Upper lobe of left lung (tissue), 6 donors: Measurements from ENCODE around the gene ARHGDIG. TPM values are rescaled to one million over a fixed set of nuclear protein-coding genes. Genes with fewer than 3 reads are reported as not detected.
A peak's percentile ranks its signal among the peaks of the same experiment; 100 is the strongest.

Experiments
- ATAC-seq, 2 donors: fragments of 200-7000 bp; cut with Tn5 transposase; one replicate each; pipeline ENCODE4 v1.9.1; 2022; ENCODE audit warnings: mild to moderate bottlenecking in 2 of 2, moderate library complexity in 2 of 2; ENCODE audit not compliant: low FRiP score in 2 of 2
- DNase-seq, 2 donors: peaks; one replicate each; pipeline ENCODE4 v3.0.0-alpha.2; 2019 to 2020
- H3K27ac ChIP-seq, 4 donors: fragments of 200-600 bp; sonication (generic); one replicate each; pipeline ENCODE4 v1.5.1; 2016 to 2019
- H3K27me3 ChIP-seq, 4 donors: fragments of 200-600 bp; sonication (generic); one replicate each; pipeline ENCODE4 v1.5.1; 2017 to 2019
- H3K36me3 ChIP-seq, 4 donors: fragments of 200-600 bp; sonication (generic); one replicate each; pipeline ENCODE4 v1.5.1; 2016 to 2019
- H3K4me1 ChIP-seq, 4 donors: fragments of 200-600 bp; sonication (generic); one replicate each; pipeline ENCODE4 v1.5.1; 2018 to 2019
- H3K4me3 ChIP-seq, 4 donors: fragments of 200-600 bp; sonication (generic); one replicate each; pipeline ENCODE4 v1.5.1; 2017 to 2019; ENCODE audit warnings: mild to moderate bottlenecking in 2 of 4, moderate library complexity in 1 of 4
- H3K9me3 ChIP-seq, 4 donors: fragments of 200-600 bp; sonication (generic); one replicate each; pipeline ENCODE4 v1.5.1; 2018 to 2019
- EP300 ChIP-seq, 4 donors: sonication (generic); formaldehyde crosslinking; IDR thresholded peaks; one replicate each; pipeline ENCODE4 v1.5.1; 2017; ENCODE audit warnings: antibody characterized with exemption in 4 of 4, control low read depth in 2 of 4
- POLR2A ChIP-seq, 4 donors: fragments of 450-650 bp; IDR thresholded peaks; one replicate each; pipeline ENCODE4 v1.5.1; 2016 to 2017; ENCODE audit warnings: antibody characterized with exemption in 4 of 4, mild to moderate bottlenecking in 2 of 4
- POLR2AphosphoS5 ChIP-seq, 2 donors: sonication (generic); formaldehyde crosslinking; IDR thresholded peaks; one replicate each; pipeline ENCODE4 v1.5.1; 2017; ENCODE audit warnings: antibody characterized with exemption in 2 of 2
- WGBS, 2 donors: methylation state at CpG; one replicate each; pipeline ENCODE4 v1.1.5; 2017 to 2018; 5-methylcytosine and 5-hydroxymethylcytosine counted together
- total RNA-seq, 6 donors: library from RNA; depleted of rRNA in 4 of 6; stranded (reverse); fragments of >200 nt in 4 of 6; gene quantifications; one replicate each; pipeline versions ENCODE4 v1.1.0 to v1.2.1, GENCODE V29; 2016 to 2021
- TF ChIP-seq, protein P1 (sequence below), 6 experiments: fragments of 450-650 bp in 4 of 6; fragments of 200-600 bp in 2 of 6; sonication (generic) in 2 of 6; IDR thresholded peaks; one replicate each; pipeline ENCODE4 v1.5.1; 2016 to 2019; ENCODE audit warnings: antibody characterized with exemption in 6 of 6
- donor health status: DM: no; HTN: no; CAD: no; lungs with moderate emphysema.
- donor health status: DM: no; HTN: yes; CAD: no; lungs with severe emphysema.

The ARHGDIG gene
- total RNA-seq, 6 donors from 2014 or later = 0.91 TPM; not detected in 5

DNA sequence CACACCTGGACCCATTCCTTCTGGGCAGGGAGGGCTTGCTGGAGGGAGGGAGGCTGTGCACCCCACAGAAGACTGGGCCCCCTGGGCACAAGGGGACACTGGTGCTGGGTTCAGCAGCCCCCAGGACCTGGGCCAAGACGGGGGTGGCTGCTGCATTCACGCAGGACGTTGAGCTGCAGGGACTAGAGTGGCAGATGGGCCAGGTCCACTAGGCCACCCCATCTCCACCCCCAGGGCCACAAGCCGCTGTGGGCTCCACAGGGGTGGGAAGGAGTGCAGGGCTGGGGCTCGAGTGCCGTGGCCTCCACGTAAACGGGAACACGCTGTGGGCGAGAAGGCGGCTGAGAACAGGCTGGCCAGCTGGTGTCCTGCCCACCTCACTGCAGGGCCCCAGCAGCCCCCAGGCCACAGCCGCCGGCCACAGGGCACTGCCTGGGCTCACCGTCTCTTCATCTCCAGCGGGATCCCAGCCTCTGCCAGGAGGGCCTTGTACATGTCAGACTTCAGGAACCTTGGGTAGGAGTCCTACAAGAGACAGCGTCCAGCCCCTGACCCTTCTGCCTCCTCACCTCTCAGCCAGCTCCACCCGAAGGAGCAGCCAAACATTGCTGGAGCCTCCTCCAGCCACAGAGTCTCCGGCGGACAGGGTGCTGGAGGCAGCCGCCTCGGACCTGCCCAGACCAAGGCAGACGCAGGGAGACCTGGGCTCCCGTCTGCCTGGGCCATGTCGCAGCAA lies 11.2 kb upstream of the ARHGDIG start:
- DNase-seq (peak in 1 of 2 donors; percentile 76), ATAC-seq (no peak)
- TF ChIP-seq, protein P1, sequence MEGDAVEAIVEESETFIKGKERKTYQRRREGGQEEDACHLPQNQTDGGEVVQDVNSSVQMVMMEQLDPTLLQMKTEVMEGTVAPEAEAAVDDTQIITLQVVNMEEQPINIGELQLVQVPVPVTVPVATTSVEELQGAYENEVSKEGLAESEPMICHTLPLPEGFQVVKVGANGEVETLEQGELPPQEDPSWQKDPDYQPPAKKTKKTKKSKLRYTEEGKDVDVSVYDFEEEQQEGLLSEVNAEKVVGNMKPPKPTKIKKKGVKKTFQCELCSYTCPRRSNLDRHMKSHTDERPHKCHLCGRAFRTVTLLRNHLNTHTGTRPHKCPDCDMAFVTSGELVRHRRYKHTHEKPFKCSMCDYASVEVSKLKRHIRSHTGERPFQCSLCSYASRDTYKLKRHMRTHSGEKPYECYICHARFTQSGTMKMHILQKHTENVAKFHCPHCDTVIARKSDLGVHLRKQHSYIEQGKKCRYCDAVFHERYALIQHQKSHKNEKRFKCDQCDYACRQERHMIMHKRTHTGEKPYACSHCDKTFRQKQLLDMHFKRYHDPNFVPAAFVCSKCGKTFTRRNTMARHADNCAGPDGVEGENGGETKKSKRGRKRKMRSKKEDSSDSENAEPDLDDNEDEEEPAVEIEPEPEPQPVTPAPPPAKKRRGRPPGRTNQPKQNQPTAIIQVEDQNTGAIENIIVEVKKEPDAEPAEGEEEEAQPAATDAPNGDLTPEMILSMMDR (IDR thresholded peaks at IDR 0.05) = no peak
- TF ChIP-seq POLR2A (IDR thresholded peaks at IDR 0.05) = no peak
- TF ChIP-seq EP300 (IDR thresholded peaks at IDR 0.05) = no peak
- no peak for TF ChIP-seq POLR2AphosphoS5 (IDR thresholded peaks at IDR 0.05)
- Histone ChIP-seq H3K27ac (no peak overlapping the region), H3K4me3 (no peak overlapping the region), H3K27me3 (no peaks in the 10 kb centered on the region), H3K9me3 (no peaks in the 10 kb centered on the region), H3K36me3 (peaks cover 0 to 13% (median 7%) of the 10 kb centered on the region in 4 donors), H3K4me1 (no peaks in the 10 kb centered on the region)
- 85 to 92% methylated on average over 13 to 19 of the region's 24 CpGs for WGBS, 2 donors

DNA sequence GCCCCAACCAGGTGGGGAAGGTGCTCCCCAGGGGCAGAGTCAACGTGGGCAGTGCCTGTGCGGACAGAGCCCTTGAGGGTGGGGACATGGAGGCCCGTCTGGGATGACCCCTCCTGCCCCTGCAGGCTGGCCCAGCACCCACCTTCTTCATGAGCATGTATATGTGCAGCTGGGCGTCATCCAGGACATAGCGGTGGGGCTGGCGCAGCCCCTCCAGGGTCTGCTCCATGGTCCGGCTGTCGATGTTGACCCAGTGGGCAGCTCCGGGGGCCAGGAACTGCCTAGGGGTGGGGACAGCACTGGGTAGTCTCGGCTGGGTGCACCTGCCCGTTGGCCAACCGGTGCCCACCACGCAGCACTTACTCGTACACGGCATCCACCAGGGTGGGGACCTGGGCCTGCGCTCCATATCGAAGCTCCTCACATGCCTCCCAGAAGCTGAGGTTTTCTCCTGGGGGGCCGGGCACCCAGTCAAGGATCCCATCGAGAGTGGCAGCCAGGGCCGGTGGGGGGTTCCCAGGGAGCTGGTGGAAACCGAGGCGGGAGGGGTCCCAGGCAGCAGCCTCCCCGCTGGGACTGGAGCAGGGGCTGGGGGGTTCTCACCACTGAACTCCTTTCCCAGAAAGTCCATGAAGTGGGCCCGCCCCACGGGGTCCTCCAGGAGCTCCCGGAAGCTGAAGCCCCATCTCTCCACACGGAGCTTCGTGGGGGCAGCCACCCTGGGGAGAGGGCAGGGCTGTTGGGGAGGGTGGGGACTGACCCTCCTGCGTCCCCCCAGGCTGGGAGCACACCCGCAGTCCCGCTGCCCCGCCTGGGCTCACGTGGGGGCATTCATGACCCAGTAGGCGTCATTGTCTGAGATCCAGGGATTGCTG lies 9.8 kb upstream of the ARHGDIG start:
- Histone ChIP-seq H3K36me3 (peaks cover 0 to 2% (median 0%) of the 10 kb centered on the region in 4 donors), H3K27me3 (peaks cover 0 to 12% (median 4%) of the 10 kb centered on the region in 4 donors), H3K9me3 (no peaks in the 10 kb centered on the region), H3K4me1 (peaks cover 6 to 11% (median 9%) of the 10 kb centered on the region in 4 donors), H3K27ac (no peak overlapping the region), H3K4me3 (no peak overlapping the region)
- DNase-seq (peak in 1 of 2 donors; percentile 75), ATAC-seq (no peak)
- 79 to 91% methylated on average over 10 to 34 of the region's 34 CpGs for WGBS, 2 donors
- TF ChIP-seq EP300 (IDR thresholded peaks at IDR 0.05) (no peak), POLR2A (IDR thresholded peaks at IDR 0.05) (no peak), POLR2AphosphoS5 (IDR thresholded peaks at IDR 0.05) (no peak)
- TF ChIP-seq, protein P1 (IDR thresholded peaks at IDR 0.05) = no peak

DNA sequence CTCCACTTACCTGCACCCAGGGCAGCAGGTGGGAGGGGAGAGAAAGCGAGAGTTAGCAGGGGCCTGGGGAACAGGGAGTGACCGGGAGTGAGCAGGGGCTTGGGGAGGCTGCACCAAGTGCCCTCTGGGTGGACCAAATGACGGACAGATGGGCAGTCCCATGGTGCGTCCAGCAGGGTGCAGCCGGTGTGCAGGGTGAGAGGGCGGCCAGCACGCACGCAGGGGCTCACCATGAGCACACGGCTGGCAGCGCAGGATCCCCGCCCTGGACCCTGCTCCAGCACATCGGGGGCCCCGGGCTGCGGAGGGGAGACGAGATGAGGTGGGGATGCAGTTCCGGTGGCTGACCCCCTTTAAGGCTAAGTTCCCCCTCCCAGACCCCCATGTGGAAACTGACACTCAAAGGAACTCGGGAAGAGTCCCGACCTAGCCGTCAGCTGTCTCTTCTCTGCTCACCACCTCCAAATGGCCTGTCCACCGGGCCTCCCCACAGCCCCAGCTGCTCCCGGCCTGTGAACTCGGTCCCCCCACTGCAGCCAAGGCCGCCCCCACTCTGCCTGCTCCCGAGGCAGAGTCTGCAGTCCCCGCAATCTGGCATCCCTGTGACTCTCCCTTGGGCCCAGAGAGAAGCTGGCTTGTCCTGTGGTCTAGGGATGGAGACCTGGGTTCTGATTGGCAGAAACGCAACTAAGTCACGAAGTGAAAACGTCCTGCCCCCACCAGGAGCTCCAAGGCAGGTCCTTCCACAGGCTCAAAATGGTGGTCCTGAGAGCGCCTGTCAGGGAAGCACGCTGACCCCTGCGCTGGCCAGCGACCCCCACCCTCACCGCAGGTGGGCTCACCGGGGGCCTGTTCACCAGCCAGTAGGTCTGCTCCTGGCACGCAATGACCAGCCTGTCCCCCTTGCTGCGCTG lies 7.5 kb upstream of the ARHGDIG start:
- Histone ChIP-seq H3K27me3 (peaks cover 0 to 21% (median 4%) of the 10 kb centered on the region in 4 donors), H3K36me3 (no peaks in the 10 kb centered on the region), H3K4me1 (peaks cover 13 to 20% (median 15%) of the 10 kb centered on the region in 4 donors), H3K27ac (no peak overlapping the region), H3K9me3 (no peaks in the 10 kb centered on the region), H3K4me3 (no peak overlapping the region)
- ATAC-seq (no peak), DNase-seq (peak in 1 of 2 donors; percentile 74)
- 66 to 78% methylated on average over 9 to 36 of the region's 36 CpGs for WGBS, 2 donors
- TF ChIP-seq, protein P1 (IDR thresholded peaks at IDR 0.05) = no peak
- TF ChIP-seq EP300 (IDR thresholded peaks at IDR 0.05) = no peak
- no peak for TF ChIP-seq POLR2A (IDR thresholded peaks at IDR 0.05)
- TF ChIP-seq POLR2AphosphoS5 (IDR thresholded peaks at IDR 0.05) = no peak

DNA sequence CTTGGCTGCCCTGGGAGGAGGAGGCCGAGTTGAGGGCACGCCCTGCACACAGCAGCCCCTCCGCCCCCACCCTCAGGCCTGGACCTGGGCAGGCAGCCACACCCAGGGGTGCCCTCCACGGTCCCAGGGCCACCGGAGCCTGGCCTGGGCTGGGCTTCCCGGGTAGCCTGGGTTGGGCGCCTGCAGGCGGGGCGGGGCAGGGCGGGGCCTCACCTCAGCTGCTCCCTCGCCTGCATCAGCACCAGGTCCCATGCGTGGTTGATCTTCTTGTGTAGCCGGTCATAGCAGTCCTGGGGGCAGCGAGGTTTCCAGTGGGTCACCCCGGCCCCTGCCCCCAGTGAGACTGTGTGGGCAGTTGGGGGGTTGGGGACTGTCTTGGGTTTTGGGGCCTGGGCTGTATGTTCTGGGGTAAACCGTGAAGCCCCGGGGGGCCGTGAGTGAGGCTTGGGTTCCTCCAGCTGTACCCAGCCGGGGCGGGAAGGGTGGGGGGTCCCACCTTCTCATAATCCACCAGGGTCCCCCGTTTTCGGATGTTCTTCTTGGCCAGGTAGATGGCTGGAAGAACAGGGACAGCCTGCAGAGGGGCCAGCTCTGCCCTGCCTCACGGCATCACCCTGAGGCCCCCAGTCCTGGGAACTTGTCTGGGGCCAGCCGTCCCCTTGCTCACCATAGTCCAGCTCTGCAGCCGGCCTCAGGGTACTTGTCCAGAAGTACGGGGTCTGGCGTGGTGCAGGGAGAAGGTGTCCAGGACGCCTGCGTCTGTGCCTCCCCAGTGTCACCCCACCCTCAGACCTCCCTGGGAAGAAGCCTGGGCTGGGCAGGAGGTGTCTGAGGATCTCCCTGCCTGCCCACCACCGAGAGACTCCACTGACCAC lies 6.6 kb upstream of the ARHGDIG start:
- H3K36me3 ChIP-seq = no peaks in the 10 kb centered on the region
- H3K27me3 ChIP-seq = peaks cover 0 to 21% (median 4%) of the 10 kb centered on the region in 4 donors
- no peak overlapping the region for H3K4me3 ChIP-seq
- ATAC-seq = no peak
- H3K9me3 ChIP-seq = no peaks in the 10 kb centered on the region
- 87 to 88% methylated on average over 3 to 26 of the region's 30 CpGs for WGBS, 2 donors
- peak in 1 of 2 donors; percentile 79 for DNase-seq
- TF ChIP-seq POLR2AphosphoS5 (IDR thresholded peaks at IDR 0.05) (no peak), EP300 (IDR thresholded peaks at IDR 0.05) (no peak)
- H3K27ac ChIP-seq = no peak overlapping the region
- H3K4me1 ChIP-seq = peaks cover 13 to 20% (median 15%) of the 10 kb centered on the region in 4 donors
